Activated effector memory CD4-positive, alpha-beta T cell treated with anti-CD3 and anti-CD28 coated beads, Interleukin-2, amount 50 U/mL, for 16 hours (primary cell): ENCODE data around the gene TBC1D2.

Experiments used
- DNase-seq: peaks from one replicate; pipeline ENCODE4 v3.0.0-alpha.2; 2020

TBC1D2 gene

GRCh38 chr9:98215271-98215670 lies 40.2 kb downstream of the TBC1D2 start:
- no peak for DNase-seq

DNA sequence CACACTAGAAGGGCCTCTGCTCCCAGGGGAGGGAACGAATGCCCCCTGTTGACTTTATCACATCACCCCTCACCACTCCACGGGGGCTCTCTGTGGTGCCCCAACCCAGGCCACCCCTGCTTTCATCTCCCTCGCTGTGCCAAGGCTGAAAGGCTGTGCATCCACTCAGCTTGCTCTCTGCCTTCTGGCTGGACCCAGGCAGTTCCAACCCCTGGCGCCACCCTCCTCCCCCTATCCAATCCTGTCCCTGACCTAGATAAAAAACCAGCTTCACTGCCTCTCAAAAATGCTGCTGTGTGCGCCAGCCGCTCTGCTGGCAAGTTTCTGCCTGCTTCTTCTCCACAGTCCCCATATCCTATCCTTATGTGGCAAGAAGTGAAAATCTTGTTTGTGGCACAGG lies 40.6 kb downstream of the TBC1D2 start:
- no peak for DNase-seq

DNA sequence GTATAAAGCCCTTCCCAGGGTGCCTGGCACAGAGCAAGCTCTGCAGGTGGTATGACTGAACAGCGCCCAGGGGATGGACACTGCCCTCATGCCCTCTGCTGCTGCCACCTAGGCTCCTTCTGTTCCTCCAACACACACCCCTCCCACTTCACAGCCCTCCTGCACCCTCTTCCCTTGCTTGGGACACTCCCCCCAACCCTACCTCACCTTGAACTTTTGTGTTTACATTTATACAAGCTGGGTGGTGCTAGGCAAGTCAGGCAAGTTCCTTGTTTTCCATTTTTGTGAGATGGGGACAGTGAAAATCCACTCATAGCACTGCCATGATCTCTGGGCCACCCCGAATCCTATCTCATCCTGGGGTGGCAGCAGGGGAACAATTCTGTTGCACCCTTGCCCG lies 44.2 kb downstream of the TBC1D2 start:
- DNase-seq, result no peak

GRCh38 chr9:98210435-98210834 lies 45.0 kb downstream of the TBC1D2 start:
- DNase-seq, result no peak

GRCh38 chr9:98209530-98209929 lies 45.9 kb downstream of the TBC1D2 start:
- no peak for DNase-seq

GRCh38 chr9:98208635-98209034 lies 46.8 kb downstream of the TBC1D2 start:
- DNase-seq, result no peak

GRCh38 chr9:98207606-98208005 lies 47.8 kb downstream of the TBC1D2 start:
- DNase-seq, result no peak

GRCh38 chr9:98206754-98207153 lies 48.7 kb downstream of the TBC1D2 start:
- no peak for DNase-seq

- DNase-seq, result no peak
These were observed 50.8 kb downstream of the TBC1D2 start for GRCh38 chr9:98204692-98205091.

DNA sequence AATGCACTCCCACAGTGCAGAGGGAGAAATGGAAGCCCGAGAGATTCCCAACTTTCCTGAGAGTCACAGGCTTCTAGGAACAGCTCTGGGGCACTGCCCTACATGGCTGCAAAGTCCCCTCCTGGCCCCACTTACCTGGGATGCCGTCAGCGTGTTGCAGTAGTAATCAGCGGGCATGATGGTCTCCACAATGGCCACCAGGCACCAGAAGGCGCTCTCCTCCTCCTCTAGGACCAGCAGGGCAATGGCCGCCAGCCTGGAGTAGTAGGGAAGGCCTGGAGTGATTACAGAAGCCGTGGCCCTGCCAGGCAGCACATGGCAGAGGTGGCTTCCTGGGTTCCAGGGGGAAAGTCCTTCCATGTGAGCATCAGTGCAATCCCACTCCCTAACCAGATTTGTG lies 52.3 kb downstream of the TBC1D2 start:
- DNase-seq, result no peak

GRCh38 chr9:98202252-98202651 lies 53.2 kb downstream of the TBC1D2 start:
- no peak for DNase-seq

DNA sequence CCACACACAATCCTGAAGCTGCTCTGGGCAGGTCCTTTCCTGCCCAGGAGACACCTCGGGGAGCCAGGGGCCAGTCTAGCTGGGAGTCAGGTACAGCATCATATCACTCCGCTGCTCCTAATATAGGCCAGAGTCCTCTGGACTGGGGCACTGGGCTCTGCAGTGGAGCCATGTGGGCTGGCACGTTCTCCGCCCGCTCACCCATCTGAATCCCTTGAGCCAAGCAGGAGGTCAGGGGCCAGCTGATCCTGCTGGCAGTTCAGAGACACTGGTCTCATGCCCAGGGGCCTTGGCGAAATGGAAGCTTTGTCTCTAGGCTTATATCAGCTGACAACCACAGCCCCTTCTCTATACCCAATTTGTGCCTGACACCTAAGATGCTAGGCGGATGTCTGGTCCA lies 53.7 kb downstream of the TBC1D2 start:
- no peak for DNase-seq

GRCh38 chr9:98201102-98201501 lies 54.3 kb downstream of the TBC1D2 start:
- DNase-seq, result no peak

DNA sequence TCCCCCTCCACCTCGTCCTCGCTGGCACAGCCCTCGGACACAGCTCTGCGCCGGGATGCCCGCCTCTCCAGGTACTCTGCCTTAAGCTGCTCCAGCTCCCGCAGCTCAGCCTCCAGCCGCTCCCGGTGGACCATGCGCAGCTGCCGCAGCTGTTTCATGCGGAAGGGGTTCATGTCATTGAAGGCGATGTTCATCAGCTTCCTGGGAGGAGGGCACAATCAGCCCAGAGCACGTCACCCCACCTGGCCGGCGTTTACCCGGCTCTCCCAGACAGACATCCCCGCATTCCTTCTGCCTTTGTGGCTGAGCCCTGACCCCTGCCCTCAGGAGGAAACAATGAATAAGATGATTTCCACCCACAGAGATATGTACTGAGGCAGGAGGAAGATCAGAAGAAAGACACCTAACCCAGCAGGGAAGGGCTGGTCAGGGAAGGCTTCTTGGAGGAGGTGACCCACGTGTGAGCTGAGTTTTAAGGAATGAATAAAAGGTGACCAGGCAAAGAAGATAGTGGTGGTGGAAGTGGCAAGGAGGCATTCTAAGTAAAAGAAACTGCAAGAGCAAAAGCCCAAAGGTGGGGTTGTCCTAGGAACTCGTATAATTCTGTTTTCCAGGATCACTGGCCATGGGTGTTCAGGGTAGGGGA lies 55.9 kb downstream of the TBC1D2 start:
- no peak for DNase-seq

DNA sequence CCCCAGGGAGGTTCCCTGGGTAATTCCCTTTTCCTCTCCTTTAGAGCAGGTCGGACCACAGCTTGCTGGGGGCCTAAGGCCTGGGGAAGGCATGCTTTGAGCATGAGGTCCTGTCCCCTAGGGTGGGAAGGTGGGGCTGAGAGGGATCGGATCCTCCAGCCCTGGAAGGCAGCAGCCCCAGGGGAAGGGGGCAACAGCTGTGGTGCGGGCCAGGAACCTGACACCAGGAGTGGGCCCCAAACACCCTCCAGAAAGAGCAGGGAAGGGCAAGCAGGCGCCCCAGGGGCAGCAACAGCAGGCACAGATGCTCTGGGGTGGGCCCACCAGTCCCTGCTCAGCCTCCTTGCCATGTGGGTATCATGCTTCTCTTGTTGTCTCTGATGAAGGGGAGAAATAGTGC lies 59.8 kb downstream of the TBC1D2 start:
- no peak for DNase-seq

- DNase-seq, result no peak
These were observed 62.0 kb downstream of the TBC1D2 start for GRCh38 chr9:98193336-98193944.

DNA sequence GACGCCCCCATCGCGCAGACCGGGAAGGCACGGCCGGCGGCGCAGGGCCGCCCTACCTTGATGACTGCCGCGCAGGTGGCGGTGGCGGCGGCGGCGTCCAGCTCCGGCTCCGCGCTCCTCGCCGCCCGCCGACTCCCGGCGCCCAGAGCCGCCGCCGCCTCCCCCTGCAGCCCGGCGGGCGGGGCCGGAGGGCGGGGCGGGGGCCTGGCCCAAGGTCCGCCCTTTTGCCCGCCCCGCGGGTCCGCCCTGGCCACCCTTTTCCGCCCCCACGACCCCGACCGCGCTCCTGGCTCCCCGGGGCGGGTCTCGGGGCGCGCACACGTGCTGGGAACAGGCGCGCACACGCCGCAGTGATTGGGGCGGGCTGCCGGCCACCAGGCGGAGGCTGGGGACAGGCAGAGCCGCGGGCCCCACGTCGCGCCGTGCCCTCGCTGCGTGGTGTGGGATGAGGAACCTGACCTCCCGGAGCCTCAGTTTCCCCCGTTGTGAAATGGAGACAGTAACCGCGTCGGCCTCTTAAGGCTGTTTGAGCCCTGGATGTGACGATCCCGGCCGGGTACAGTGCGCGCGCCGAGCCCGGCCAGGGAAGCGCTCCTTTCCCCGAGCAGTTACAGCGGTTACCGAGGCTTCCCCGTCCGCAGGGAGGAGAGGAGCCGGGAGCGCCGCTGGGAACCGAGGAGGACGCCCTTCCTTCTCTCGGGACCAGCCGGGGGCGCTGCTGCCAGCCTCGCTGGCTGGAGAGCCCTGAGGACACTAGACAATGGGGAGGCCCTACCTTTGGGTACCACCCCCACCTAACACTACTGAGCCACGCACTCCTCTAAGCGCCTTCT lies 62.7 kb downstream of the TBC1D2 start, which contains the start of gene CORO2A:
TSS of gene CORO2A (minus strand) at position 135 of the 833 bp plus-strand sequence. CDS start 34,977 bp downstream, outside the sequence.
- peak; percentile 92 for DNase-seq

GRCh38 chr9:98191671-98192502 lies 63.6 kb downstream of the TBC1D2 start:
- DNase-seq, result peak; percentile 77

DNA sequence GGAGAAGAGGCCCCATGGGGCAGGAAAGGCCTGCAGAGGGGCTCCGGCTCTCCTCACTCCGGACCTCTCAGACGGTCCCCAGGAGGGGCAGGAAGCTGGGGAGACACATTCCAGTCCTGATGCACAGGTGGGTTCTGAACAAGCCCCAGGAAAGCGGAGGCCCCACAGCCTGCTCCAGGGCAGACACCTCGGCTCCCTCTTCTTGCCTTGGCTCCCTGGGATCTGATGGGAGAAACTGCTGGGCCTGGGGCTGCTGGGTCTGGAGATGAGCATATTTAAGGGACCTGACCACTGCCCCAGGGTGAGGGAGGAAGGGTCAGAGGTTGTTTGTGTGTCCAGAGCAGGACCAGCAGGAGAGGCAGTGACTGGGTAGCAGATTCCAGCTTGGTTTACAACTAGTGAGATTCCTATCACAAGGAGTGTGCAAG lies 64.3 kb downstream of the TBC1D2 start:
- DNase-seq, result no peak

DNA sequence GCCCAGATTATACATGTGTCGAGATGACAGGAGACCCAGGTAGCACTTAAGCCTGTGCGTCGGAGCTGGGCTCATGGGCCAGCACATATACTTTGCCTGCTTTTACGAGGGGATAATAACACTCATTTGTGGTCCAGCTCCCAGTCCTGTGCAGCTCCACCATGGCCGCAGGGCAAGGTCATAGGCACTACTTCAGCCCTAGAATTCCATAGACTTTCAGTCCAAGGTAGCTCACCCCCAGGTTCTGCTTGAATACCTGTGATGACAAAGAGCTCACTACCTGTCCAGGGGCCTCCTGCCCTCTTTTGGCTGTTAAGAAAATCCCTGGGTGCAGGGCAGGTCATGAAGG lies 64.7 kb downstream of the TBC1D2 start:
- DNase-seq, result no peak

GRCh38 chr9:98189412-98189811 lies 66.0 kb downstream of the TBC1D2 start:
- no peak for DNase-seq

- no peak for DNase-seq
These were observed 67.5 kb downstream of the TBC1D2 start for GRCh38 chr9:98187926-98188325.

GRCh38 chr9:98186236-98186635 lies 69.2 kb downstream of the TBC1D2 start:
- DNase-seq, result no peak
